ENCODE data around the gene PIP5K1A. TPM values are rescaled to one million over a fixed set of nuclear protein-coding genes. Genes with fewer than 3 reads are reported as not detected.
A peak's percentile ranks its signal among the peaks of the same experiment; 100 is the strongest.

The PIP5K1A gene
- total RNA-seq, 1 donor from 2014 or later: 79.4 TPM

- H3K9me3 Mint-ChIP-seq (ENCODE audit: unreplicated experiment): peaks cover 2% of the 10 kb centered on the region
- no peak for TF ChIP-seq CTCF (IDR thresholded peaks at IDR 0.05; ENCODE audit: partially characterized antibody, unreplicated experiment)
- peak overlapping the region; percentile 71 for H3K4me3 Mint-ChIP-seq (ENCODE audit: unreplicated experiment)
- DNase-seq: no peak
- peak overlapping the region; percentile 97 for H3K27ac Mint-ChIP-seq (ENCODE audit: unreplicated experiment)
- peaks cover 5% of the 10 kb centered on the region for H3K27me3 Mint-ChIP-seq (ENCODE audit: unreplicated experiment)
- peaks cover 14% of the 10 kb centered on the region for H3K4me1 Mint-ChIP-seq (ENCODE audit: low read depth, unreplicated experiment)
- H3K36me3 Mint-ChIP-seq (ENCODE audit: unreplicated experiment): no peaks in the 10 kb centered on the region
These were observed 39.5 kb downstream of the PIP5K1A start for GRCh38 chr1:151237678-151238466.

- Mint-ChIP-seq H3K9me3 (ENCODE audit: unreplicated experiment) (peaks cover 2% of the 10 kb centered on the region), H3K27ac (ENCODE audit: unreplicated experiment) (peak overlapping the region; percentile 97), H3K36me3 (ENCODE audit: unreplicated experiment) (no peaks in the 10 kb centered on the region), H3K4me1 (ENCODE audit: low read depth, unreplicated experiment) (peaks cover 14% of the 10 kb centered on the region), H3K27me3 (ENCODE audit: unreplicated experiment) (peaks cover 5% of the 10 kb centered on the region), H3K4me3 (ENCODE audit: unreplicated experiment) (peak overlapping the region; percentile 71)
- no peak for DNase-seq
- TF ChIP-seq CTCF (IDR thresholded peaks at IDR 0.05; ENCODE audit: partially characterized antibody, unreplicated experiment): no peak
These were observed 40.1 kb downstream of the PIP5K1A start for GRCh38 chr1:151238467-151238739.

- DNase-seq: no peak
- Mint-ChIP-seq H3K9me3 (ENCODE audit: unreplicated experiment) (peaks cover 3% of the 10 kb centered on the region), H3K27ac (ENCODE audit: unreplicated experiment) (no peak overlapping the region), H3K4me1 (ENCODE audit: low read depth, unreplicated experiment) (peaks cover 14% of the 10 kb centered on the region), H3K4me3 (ENCODE audit: unreplicated experiment) (no peak overlapping the region), H3K27me3 (ENCODE audit: unreplicated experiment) (peaks cover 5% of the 10 kb centered on the region), H3K36me3 (ENCODE audit: unreplicated experiment) (no peaks in the 10 kb centered on the region)
- no peak for TF ChIP-seq CTCF (IDR thresholded peaks at IDR 0.05; ENCODE audit: partially characterized antibody, unreplicated experiment)
These were observed 44.1 kb downstream of the PIP5K1A start for GRCh38 chr1:151242442-151242841.

- Mint-ChIP-seq H3K9me3 (ENCODE audit: unreplicated experiment) (peaks cover 1% of the 10 kb centered on the region), H3K27ac (ENCODE audit: unreplicated experiment) (peak overlapping the region; percentile 56), H3K36me3 (ENCODE audit: unreplicated experiment) (no peaks in the 10 kb centered on the region), H3K27me3 (ENCODE audit: unreplicated experiment) (peaks cover 2% of the 10 kb centered on the region), H3K4me3 (ENCODE audit: unreplicated experiment) (no peak overlapping the region), H3K4me1 (ENCODE audit: low read depth, unreplicated experiment) (peaks cover 4% of the 10 kb centered on the region)
- no peak for TF ChIP-seq CTCF (IDR thresholded peaks at IDR 0.05; ENCODE audit: partially characterized antibody, unreplicated experiment)
- DNase-seq: no peak
These were observed 45.4 kb downstream of the PIP5K1A start for GRCh38 chr1:151243683-151244216.

GRCh38 chr1:151246786-151247185 is 48.4 kb downstream of the PIP5K1A start:
- Mint-ChIP-seq H3K27ac (ENCODE audit: unreplicated experiment) (no peak overlapping the region), H3K4me1 (ENCODE audit: low read depth, unreplicated experiment) (no peaks in the 10 kb centered on the region), H3K27me3 (ENCODE audit: unreplicated experiment) (peaks cover 4% of the 10 kb centered on the region), H3K4me3 (ENCODE audit: unreplicated experiment) (no peak overlapping the region), H3K36me3 (ENCODE audit: unreplicated experiment) (no peaks in the 10 kb centered on the region), H3K9me3 (ENCODE audit: unreplicated experiment) (peaks cover 1% of the 10 kb centered on the region)
- no peak for DNase-seq
- TF ChIP-seq CTCF (IDR thresholded peaks at IDR 0.05; ENCODE audit: partially characterized antibody, unreplicated experiment): no peak

Data from glutamatergic neuron (in vitro differentiated cells).